HG03280 (cell line): ENCODE data around the gene UBE2K.
A peak's percentile ranks its signal among the peaks of the same experiment; 100 is the strongest.
"Not testable (repeated sequence)": the region's sequence is repeated elsewhere in the genome, so short reads cannot be mapped to it uniquely, and the experiment has no call there.

Experiments used
- ATAC-seq: cut with Tn5 transposase; IDR thresholded peaks from one replicate; pipeline ENCODE4 v1.9.1; 2021; ENCODE audit warnings: mild to moderate bottlenecking, moderate library complexity; ENCODE audit not compliant: unreplicated experiment

UBE2K gene

GRCh38 chr4:39687014-39687413 lies 10.9 kb upstream of the UBE2K start:
- ATAC-seq, result no peak

- no peak for ATAC-seq
These were observed 8.0 kb upstream of the UBE2K start for GRCh38 chr4:39689970-39690369.

GRCh38 chr4:39698424-39699009 lies 581 bp downstream of the UBE2K start:
- ATAC-seq, result peak; percentile 28

- no peak for ATAC-seq
These were observed 1.9 kb downstream of the UBE2K start for GRCh38 chr4:39699687-39700409.

GRCh38 chr4:39700554-39700953 lies 2.6 kb downstream of the UBE2K start:
- ATAC-seq, result no peak

GRCh38 chr4:39702716-39703115 lies 4.8 kb downstream of the UBE2K start:
- ATAC-seq, result no peak

GRCh38 chr4:39704789-39705188 lies 6.9 kb downstream of the UBE2K start:
- ATAC-seq, result not testable (repeated sequence)

GRCh38 chr4:39706334-39706733 lies 8.4 kb downstream of the UBE2K start:
- ATAC-seq, result no peak

- no peak for ATAC-seq
These were observed 9.0 kb downstream of the UBE2K start for GRCh38 chr4:39706741-39707511.

- no peak for ATAC-seq
These were observed 12.4 kb downstream of the UBE2K start for GRCh38 chr4:39710098-39710896.

GRCh38 chr4:39712819-39713607 lies 15.1 kb downstream of the UBE2K start:
- ATAC-seq, result no peak

- ATAC-seq, result no peak
These were observed 15.8 kb downstream of the UBE2K start for GRCh38 chr4:39713691-39714090.

GRCh38 chr4:39714166-39714565 lies 16.2 kb downstream of the UBE2K start:
- no peak for ATAC-seq

- ATAC-seq, result no peak
These were observed 17.9 kb downstream of the UBE2K start for GRCh38 chr4:39715788-39716187.

GRCh38 chr4:39716356-39716755 lies 18.4 kb downstream of the UBE2K start:
- ATAC-seq, result no peak

- ATAC-seq, result not testable (repeated sequence)
These were observed 19.8 kb downstream of the UBE2K start for GRCh38 chr4:39717743-39718142.

- ATAC-seq, result no peak
These were observed 20.7 kb downstream of the UBE2K start for GRCh38 chr4:39718366-39719323.

GRCh38 chr4:39719804-39720580 lies 22.1 kb downstream of the UBE2K start:
- no peak for ATAC-seq
